Gastroesophageal sphincter (tissue), 4 donors: Measurements from ENCODE around the gene TMEM198. TPM values are rescaled to one million over a fixed set of nuclear protein-coding genes. Genes with fewer than 3 reads are reported as not detected.

Source experiments
- ATAC-seq: fragments of 150-250 bp; one replicate; pipeline ENCODE4 v1.9.1; 2016; ENCODE audit warnings: mild to moderate bottlenecking, moderate library complexity
- H3K27ac ChIP-seq, 4 donors: fragments of 200-600 bp; sonication (generic) in 3 of 4; 1 replicate in 3 of 4; 2 replicates in 1 of 4; pipeline ENCODE4 v1.5.1; 2016 to 2019
- H3K27me3 ChIP-seq: fragments of 200-600 bp; sonication (generic); one replicate; pipeline ENCODE4 v1.5.1; 2019
- H3K36me3 ChIP-seq, 2 donors: fragments of 200-600 bp; sonication (generic); one replicate each; pipeline ENCODE4 v1.5.1; 2019; ENCODE audit warnings: control low read depth in 1 of 2
- H3K4me1 ChIP-seq, 3 donors: fragments of 200-600 bp; sonication (generic); 1 replicate in 2 of 3; 2 replicates in 1 of 3; pipeline ENCODE4 v1.5.1; 2016 to 2019; ENCODE audit warnings: control low read depth in 2 of 3
- H3K4me3 ChIP-seq, 2 donors: fragments of 200-600 bp; sonication (generic); one replicate each; pipeline ENCODE4 v1.5.1; 2019; ENCODE audit warnings: mild to moderate bottlenecking in 1 of 2, moderate library complexity in 1 of 2
- H3K9me3 ChIP-seq, 3 donors: fragments of 200-600 bp; sonication (generic); one replicate each; pipeline ENCODE4 v1.5.1; 2017 to 2019; ENCODE audit warnings: control low read depth in 2 of 3
- CTCF ChIP-seq, 4 experiments: fragments of 200-600 bp in 2 of 4; fragments of 450-650 bp in 2 of 4; sonication (generic) in 1 of 4; IDR thresholded peaks; one replicate each; pipeline ENCODE4 v1.5.1; 2017 to 2019; ENCODE audit warnings: antibody characterized with exemption in 4 of 4, mild to moderate bottlenecking in 2 of 4, moderate library complexity in 2 of 4
- EP300 ChIP-seq: sonication (generic); formaldehyde crosslinking; IDR thresholded peaks from one replicate; pipeline ENCODE4 v1.6.1; 2017; ENCODE audit warnings: antibody characterized with exemption, mild to moderate bottlenecking
- POLR2A ChIP-seq, 2 donors: fragments of 450-650 bp; IDR thresholded peaks; one replicate each; pipeline ENCODE4 v1.6.1; 2017; ENCODE audit warnings: antibody characterized with exemption in 2 of 2, mild to moderate bottlenecking in 2 of 2, moderate library complexity in 1 of 2
- POLR2AphosphoS5 ChIP-seq: sonication (generic); formaldehyde crosslinking; IDR thresholded peaks from one replicate; pipeline ENCODE4 v1.6.1; 2017; ENCODE audit warnings: antibody characterized with exemption
- WGBS, 2 donors: methylation state at CpG; one replicate each; pipeline ENCODE4 v1.1.5; 2018; ENCODE audit warnings: low coverage in 1 of 2; 5-methylcytosine and 5-hydroxymethylcytosine counted together
- total RNA-seq, 4 donors: library from RNA; depleted of rRNA; stranded (reverse); fragments of >200 nt; gene quantifications; one replicate each; pipeline ENCODE4 v1.1.0, GENCODE V29; 2016

Gene TMEM198
- total RNA-seq, 4 donors from 2014 or later = 1.6 to 9.5 (median 4.1) TPM

- Histone ChIP-seq H3K27me3 (peaks cover 42% of the 10 kb centered on the region), H3K4me3 (no peak overlapping the region), H3K9me3 (no peaks in the 10 kb centered on the region), H3K4me1 (peaks cover 0 to 35% (median 16%) of the 10 kb centered on the region in 3 donors), H3K36me3 (peaks cover 0 to 34% of the 10 kb centered on the region in 2 donors), H3K27ac (no peak overlapping the region)
- TF ChIP-seq CTCF (IDR thresholded peaks at IDR 0.05) (no peak), POLR2AphosphoS5 (no peak), POLR2A (IDR thresholded peaks at IDR 0.05) (no peak), EP300 (no peak)
- peak; percentile 27 for ATAC-seq
- 13 to 19% methylated on average over 2 to 5 of the region's 14 CpGs for WGBS, 2 donors
These were observed 34.7 kb upstream of the TMEM198 start for GRCh38 chr2:219508971-219509779.

DNA sequence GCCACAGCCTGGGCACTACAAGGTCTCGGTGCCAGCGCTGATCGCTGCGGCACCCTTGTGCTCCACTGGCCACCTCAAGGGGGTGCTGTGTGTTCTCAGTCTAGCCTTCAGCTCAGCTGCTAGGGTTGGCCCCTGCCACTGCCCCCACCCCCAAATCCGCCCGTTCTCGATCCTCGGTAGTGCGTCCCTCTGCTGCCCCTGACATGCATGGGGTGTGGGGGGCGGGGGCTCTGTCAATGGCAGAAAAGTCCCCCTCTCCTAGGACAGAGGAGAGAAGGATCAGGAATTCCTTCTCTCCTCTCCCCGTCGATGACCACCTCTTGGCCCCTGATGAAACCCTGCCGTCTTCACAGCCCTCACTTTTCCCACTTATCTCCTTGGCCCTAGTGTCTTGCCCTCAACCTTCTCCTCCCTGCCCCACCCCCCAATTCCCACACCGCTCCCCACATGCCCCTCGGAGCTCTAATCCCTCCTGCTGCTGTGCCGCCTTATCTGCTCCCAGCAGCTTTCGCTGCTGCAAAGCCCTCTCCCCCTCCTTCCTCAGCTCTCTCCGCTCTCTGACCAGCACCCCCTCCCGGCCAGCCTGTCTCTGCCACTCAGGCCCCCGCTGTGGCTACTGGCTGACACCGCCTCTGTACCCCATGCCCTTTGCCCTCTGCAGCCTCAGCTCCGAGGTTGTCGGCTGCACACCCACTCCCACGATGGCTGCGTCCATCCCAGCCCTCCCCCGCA, 33.9 kb upstream of the TMEM198 start:
- H3K9me3 ChIP-seq = no peaks in the 10 kb centered on the region
- H3K4me1 ChIP-seq = peaks cover 0 to 41% (median 16%) of the 10 kb centered on the region in 3 donors
- H3K27me3 ChIP-seq = peaks cover 49% of the 10 kb centered on the region
- ATAC-seq = peak; percentile 75
- no peak overlapping the region for H3K27ac ChIP-seq
- peak overlapping the region in 1 of 2 donors; percentile 34 for H3K4me3 ChIP-seq
- 0 to 2% methylated on average over 10 to 23 of the region's 26 CpGs for WGBS, 2 donors
- H3K36me3 ChIP-seq = peaks cover 0 to 26% of the 10 kb centered on the region in 2 donors
- TF ChIP-seq CTCF (IDR thresholded peaks at IDR 0.05) (peak in 3 of 4 experiments; percentile 69 to 75 (median 70)), EP300 (no peak), POLR2AphosphoS5 (no peak), POLR2A (IDR thresholded peaks at IDR 0.05) (no peak)

GRCh38 chr2:219510512-219511135, 33.2 kb upstream of the TMEM198 start:
- ATAC-seq = no peak
- Histone ChIP-seq H3K9me3 (no peaks in the 10 kb centered on the region), H3K36me3 (peaks cover 0 to 20% of the 10 kb centered on the region in 2 donors), H3K27ac (no peak overlapping the region), H3K27me3 (peaks cover 55% of the 10 kb centered on the region), H3K4me1 (peaks cover 0 to 41% (median 16%) of the 10 kb centered on the region in 3 donors), H3K4me3 (no peak overlapping the region)
- TF ChIP-seq CTCF (IDR thresholded peaks at IDR 0.05) = no peak
- no peak for TF ChIP-seq POLR2AphosphoS5
- no peak for TF ChIP-seq EP300
- TF ChIP-seq POLR2A (IDR thresholded peaks at IDR 0.05) = no peak
- WGBS, 2 donors = 20 to 27% methylated on average over 1 to 2 of the region's 22 CpGs

- Histone ChIP-seq H3K36me3 (peaks cover 0 to 8% of the 10 kb centered on the region in 2 donors), H3K9me3 (no peaks in the 10 kb centered on the region), H3K4me1 (peaks cover 0 to 41% (median 16%) of the 10 kb centered on the region in 3 donors), H3K4me3 (no peak overlapping the region), H3K27me3 (peaks cover 55% of the 10 kb centered on the region), H3K27ac (no peak overlapping the region)
- 18 to 70% methylated on average over 5 to 8 of the region's 15 CpGs for WGBS, 2 donors
- ATAC-seq = no peak
- TF ChIP-seq EP300 (no peak), POLR2A (IDR thresholded peaks at IDR 0.05) (no peak), CTCF (IDR thresholded peaks at IDR 0.05) (no peak), POLR2AphosphoS5 (no peak)
These were observed 32.1 kb upstream of the TMEM198 start for GRCh38 chr2:219511547-219512325.
